Nephron (organoid): ENCODE measurements around the gene ALG2.

Source experiments
- H3K27ac Mint-ChIP-seq, 3 experiments: 2 replicates each; pipeline ENCODE4 v1.8.0; 2020; ENCODE audit warnings: mixed read lengths in 3 of 3, mild to moderate bottlenecking in 2 of 3, moderate library complexity in 1 of 3
- H3K27me3 Mint-ChIP-seq: 2 replicates; pipeline ENCODE4 v1.8.0; 2021; ENCODE audit warnings: low read depth, mild to moderate bottlenecking, moderate library complexity, mixed read lengths
- H3K36me3 Mint-ChIP-seq: 2 replicates; pipeline ENCODE4 v1.8.0; 2020; ENCODE audit warnings: low read depth, mixed read lengths
- H3K4me1 Mint-ChIP-seq: 2 replicates; pipeline ENCODE4 v1.8.0; 2020; ENCODE audit warnings: mixed read lengths
- H3K4me3 Mint-ChIP-seq, 3 experiments: 2 replicates each; pipeline ENCODE4 v1.8.0; 2020; ENCODE audit warnings: mild to moderate bottlenecking in 3 of 3, mixed read lengths in 3 of 3, moderate library complexity in 2 of 3
- H3K9me3 Mint-ChIP-seq: 2 replicates; pipeline ENCODE4 v1.8.0; 2020; ENCODE audit warnings: mixed read lengths
- TF ChIP-seq, protein P1 (sequence below), 3 experiments: fragments of 200-600 bp; sonication (generic); IDR thresholded peaks; one replicate each; pipeline ENCODE4 v1.5.0; 2021; ENCODE audit warnings: antibody characterized with exemption in 3 of 3; ENCODE audit not compliant: unreplicated experiment in 3 of 3

The ALG2 gene

DNA sequence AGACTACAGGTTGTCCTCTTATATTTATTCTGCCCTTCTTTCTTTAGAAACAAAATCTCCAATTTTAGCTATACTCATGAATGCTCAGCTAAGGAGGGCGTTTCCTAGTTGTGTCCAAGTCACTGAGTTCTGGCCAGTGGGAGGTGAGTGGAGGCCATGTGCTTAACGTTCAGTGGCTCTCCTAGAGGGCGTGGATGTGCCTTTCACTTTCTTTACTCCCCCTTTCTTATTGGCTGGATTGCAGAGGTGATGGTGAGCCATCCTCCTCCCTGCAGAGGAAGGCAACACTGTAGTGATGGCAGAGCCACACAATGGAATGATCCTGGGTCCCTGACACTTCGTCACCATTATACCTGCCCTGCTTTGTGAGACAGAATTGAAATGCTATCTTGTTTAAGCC lies 54.6 kb downstream of the ALG2 start:
- Mint-ChIP-seq H3K36me3 (no peaks in the 10 kb centered on the region), H3K4me3 (no peak overlapping the region), H3K27ac (no peak overlapping the region), H3K4me1 (peaks cover 31% of the 10 kb centered on the region), H3K9me3 (no peaks in the 10 kb centered on the region), H3K27me3 (peaks cover 23% of the 10 kb centered on the region)
- TF ChIP-seq, protein P1, sequence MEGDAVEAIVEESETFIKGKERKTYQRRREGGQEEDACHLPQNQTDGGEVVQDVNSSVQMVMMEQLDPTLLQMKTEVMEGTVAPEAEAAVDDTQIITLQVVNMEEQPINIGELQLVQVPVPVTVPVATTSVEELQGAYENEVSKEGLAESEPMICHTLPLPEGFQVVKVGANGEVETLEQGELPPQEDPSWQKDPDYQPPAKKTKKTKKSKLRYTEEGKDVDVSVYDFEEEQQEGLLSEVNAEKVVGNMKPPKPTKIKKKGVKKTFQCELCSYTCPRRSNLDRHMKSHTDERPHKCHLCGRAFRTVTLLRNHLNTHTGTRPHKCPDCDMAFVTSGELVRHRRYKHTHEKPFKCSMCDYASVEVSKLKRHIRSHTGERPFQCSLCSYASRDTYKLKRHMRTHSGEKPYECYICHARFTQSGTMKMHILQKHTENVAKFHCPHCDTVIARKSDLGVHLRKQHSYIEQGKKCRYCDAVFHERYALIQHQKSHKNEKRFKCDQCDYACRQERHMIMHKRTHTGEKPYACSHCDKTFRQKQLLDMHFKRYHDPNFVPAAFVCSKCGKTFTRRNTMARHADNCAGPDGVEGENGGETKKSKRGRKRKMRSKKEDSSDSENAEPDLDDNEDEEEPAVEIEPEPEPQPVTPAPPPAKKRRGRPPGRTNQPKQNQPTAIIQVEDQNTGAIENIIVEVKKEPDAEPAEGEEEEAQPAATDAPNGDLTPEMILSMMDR (IDR thresholded peaks at IDR 0.05; ENCODE audit: unreplicated experiment in 3 of 3): no peak
